ENCODE measurements around the gene FBXO41. TPM values are rescaled to one million over a fixed set of nuclear protein-coding genes. Genes with fewer than 3 reads are reported as not detected.

FBXO41 gene
- total RNA-seq, 2 donors from 2014 or later, result 1.7 to 1.8 TPM

GRCh38 chr2:73314441-73314840 is 30.2 kb upstream of the FBXO41 start:
- no peak for TF ChIP-seq CTCF (IDR thresholded peaks at IDR 0.05)
- Histone ChIP-seq H3K9me3 (no peaks in the 10 kb centered on the region), H3K4me1 (no peaks in the 10 kb centered on the region), H3K4me3 (no peak overlapping the region), H3K36me3 (no peaks in the 10 kb centered on the region), H3K27ac (no peak overlapping the region), H3K27me3 (no peaks in the 10 kb centered on the region)
- DNase-seq (ENCODE audit: low spot score), result no peak

GRCh38 chr2:73307720-73308119 is 23.4 kb upstream of the FBXO41 start:
- no peak for DNase-seq (ENCODE audit: low spot score)
- no peaks in the 10 kb centered on the region for H3K27me3 ChIP-seq

GRCh38 chr2:73301636-73302035 is 17.4 kb upstream of the FBXO41 start:
- H3K4me1 ChIP-seq, result no peaks in the 10 kb centered on the region
- no peaks in the 10 kb centered on the region for H3K9me3 ChIP-seq
- no peaks in the 10 kb centered on the region for H3K27me3 ChIP-seq
- no peak for DNase-seq (ENCODE audit: low spot score)
- no peak for TF ChIP-seq CTCF (IDR thresholded peaks at IDR 0.05)
- H3K27ac ChIP-seq, result no peak overlapping the region
- no peak overlapping the region for H3K4me3 ChIP-seq
- H3K36me3 ChIP-seq, result no peaks in the 10 kb centered on the region

More at GRCh38 chr2:73307720-73308119, 23.4 kb upstream of the FBXO41 start:
- H3K4me3 ChIP-seq, result no peak overlapping the region
- H3K27ac ChIP-seq, result no peak overlapping the region
- TF ChIP-seq CTCF (IDR thresholded peaks at IDR 0.05), result no peak
- no peaks in the 10 kb centered on the region for H3K4me1 ChIP-seq
- no peaks in the 10 kb centered on the region for H3K9me3 ChIP-seq
- no peaks in the 10 kb centered on the region for H3K36me3 ChIP-seq

- TF ChIP-seq CTCF (IDR thresholded peaks at IDR 0.05), result no peak
- Histone ChIP-seq H3K27me3 (no peaks in the 10 kb centered on the region), H3K9me3 (no peaks in the 10 kb centered on the region), H3K27ac (no peak overlapping the region), H3K36me3 (no peaks in the 10 kb centered on the region), H3K4me3 (no peak overlapping the region), H3K4me1 (no peaks in the 10 kb centered on the region)
- no peak for DNase-seq (ENCODE audit: low spot score)
These were observed 16.6 kb upstream of the FBXO41 start for GRCh38 chr2:73300926-73301325.

- peaks cover 6 to 14% of the 10 kb centered on the region in 2 donors for H3K27me3 ChIP-seq
- no peak overlapping the region for H3K4me3 ChIP-seq
- no peak overlapping the region for H3K27ac ChIP-seq
- no peak for TF ChIP-seq CTCF (IDR thresholded peaks at IDR 0.05)
- no peaks in the 10 kb centered on the region for H3K36me3 ChIP-seq
- no peak for DNase-seq (ENCODE audit: low spot score)
- H3K9me3 ChIP-seq, result peaks cover 0 to 6% of the 10 kb centered on the region in 2 donors
- peaks cover 0 to 13% of the 10 kb centered on the region in 2 donors for H3K4me1 ChIP-seq
These were observed 13.3 kb upstream of the FBXO41 start for GRCh38 chr2:73297586-73297985.

GRCh38 chr2:73297151-73297559 is 12.9 kb upstream of the FBXO41 start:
- H3K9me3 ChIP-seq, result peaks cover 0 to 6% of the 10 kb centered on the region in 2 donors
- peaks cover 10 to 19% of the 10 kb centered on the region in 2 donors for H3K27me3 ChIP-seq
- DNase-seq (ENCODE audit: low spot score), result no peak
- no peak overlapping the region for H3K27ac ChIP-seq
- H3K36me3 ChIP-seq, result no peaks in the 10 kb centered on the region
- H3K4me3 ChIP-seq, result no peak overlapping the region
- TF ChIP-seq CTCF (IDR thresholded peaks at IDR 0.05), result no peak
- H3K4me1 ChIP-seq, result peaks cover 0 to 16% of the 10 kb centered on the region in 2 donors
